Hepatocyte (in vitro differentiated cells): ENCODE measurements around the gene PHACTR1.

ENCODE experiments used
- CTCF ChIP-seq: fragments of 200-600 bp; sonication (generic); IDR thresholded peaks from 2 replicates; pipeline ENCODE4 v1.5.1; 2016; ENCODE audit warnings: antibody characterized with exemption, mild to moderate bottlenecking; ENCODE audit not compliant: poor library complexity
- EZH2 ChIP-seq: fragments of 200-600 bp; sonication (generic); IDR thresholded peaks from 2 replicates; pipeline ENCODE4 v1.6.1; 2016; ENCODE audit warnings: antibody characterized with exemption, mild to moderate bottlenecking, borderline replicate concordance
- EZH2phosphoT487 ChIP-seq: fragments of 200-600 bp; sonication (generic); IDR thresholded peaks from one replicate; pipeline ENCODE4 v1.6.1; 2018; ENCODE audit warnings: antibody characterized with exemption, mild to moderate bottlenecking, low read depth, moderate library complexity; ENCODE audit not compliant: unreplicated experiment, severe bottlenecking

GRCh38 chr6:13288481-13288880, 571.9 kb downstream of the PHACTR1 start:
- TF ChIP-seq CTCF: no peak
- no peak for TF ChIP-seq EZH2phosphoT487
- no peak for TF ChIP-seq EZH2
